Measurements from ENCODE around the gene CCDC97. TPM values are rescaled to one million over a fixed set of nuclear protein-coding genes. Genes with fewer than 3 reads are reported as not detected.

Gene CCDC97
- total RNA-seq, 6 donors from 2014 or later: 22.0 to 36.7 (median 27.0) TPM

DNA sequence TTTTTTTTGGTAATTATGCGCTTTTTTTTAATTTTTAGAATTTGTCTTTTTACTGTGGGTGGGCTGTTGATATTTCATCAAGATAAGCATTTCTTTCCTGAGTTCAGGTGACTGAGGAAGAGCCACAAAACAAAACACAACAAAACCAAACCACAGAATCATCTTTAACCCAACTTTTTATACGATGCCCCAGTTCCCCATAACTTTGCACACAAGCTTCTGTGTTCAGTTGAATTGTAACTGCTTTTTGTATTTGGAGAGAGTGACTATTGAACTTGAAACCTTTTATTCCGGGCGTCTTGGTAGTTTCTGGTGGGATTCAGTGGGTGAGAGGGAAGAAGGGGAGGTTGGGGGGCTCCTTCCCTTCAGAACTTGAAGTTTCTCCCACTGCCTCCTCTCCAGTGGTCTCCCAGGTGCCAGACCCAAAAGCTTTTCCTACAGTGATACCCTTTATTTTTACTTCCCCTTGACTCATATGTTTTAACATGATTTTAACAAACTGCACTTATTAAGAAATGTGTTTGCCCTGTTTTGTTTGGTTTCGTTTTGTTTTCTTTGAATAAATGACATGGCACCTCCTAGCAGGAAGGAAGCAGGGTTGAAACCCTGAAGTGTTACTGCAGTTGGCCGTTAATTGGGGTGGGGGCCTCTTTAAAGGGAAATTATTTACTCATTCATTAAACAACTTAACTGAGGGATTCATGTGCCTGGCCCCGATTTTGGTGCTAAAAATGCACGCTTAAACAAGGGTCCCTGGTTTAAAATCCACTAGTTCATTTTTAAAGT is 2.7 kb upstream of the CCDC97 start:
- Histone ChIP-seq H3K9me3 (peaks cover 0 to 4% (median 0%) of the 10 kb centered on the region in 4 donors), H3K36me3 (peaks cover 26 to 60% (median 44%) of the 10 kb centered on the region in 4 donors), H3K4me1 (peaks cover 41 to 58% (median 44%) of the 10 kb centered on the region in 4 donors), H3K27me3 (no peaks in the 10 kb centered on the region), H3K27ac (peak overlapping the region; percentile 93 to 98 (median 97)), H3K4me3 (no peak overlapping the region)
- TF ChIP-seq POLR2A (IDR thresholded peaks at IDR 0.05): no peak
- no peak for TF ChIP-seq POLR2AphosphoS5 (IDR thresholded peaks at IDR 0.05)
- TF ChIP-seq CTCF (IDR thresholded peaks at IDR 0.05): no peak
- TF ChIP-seq EP300 (IDR thresholded peaks at IDR 0.05): no peak
- DNase-seq (no peak), ATAC-seq (ENCODE audit: low FRiP score in 2 of 2) (no peak)
- 43 to 49% methylated on average over 8 of the region's 8 CpGs for WGBS, 2 donors

DNA sequence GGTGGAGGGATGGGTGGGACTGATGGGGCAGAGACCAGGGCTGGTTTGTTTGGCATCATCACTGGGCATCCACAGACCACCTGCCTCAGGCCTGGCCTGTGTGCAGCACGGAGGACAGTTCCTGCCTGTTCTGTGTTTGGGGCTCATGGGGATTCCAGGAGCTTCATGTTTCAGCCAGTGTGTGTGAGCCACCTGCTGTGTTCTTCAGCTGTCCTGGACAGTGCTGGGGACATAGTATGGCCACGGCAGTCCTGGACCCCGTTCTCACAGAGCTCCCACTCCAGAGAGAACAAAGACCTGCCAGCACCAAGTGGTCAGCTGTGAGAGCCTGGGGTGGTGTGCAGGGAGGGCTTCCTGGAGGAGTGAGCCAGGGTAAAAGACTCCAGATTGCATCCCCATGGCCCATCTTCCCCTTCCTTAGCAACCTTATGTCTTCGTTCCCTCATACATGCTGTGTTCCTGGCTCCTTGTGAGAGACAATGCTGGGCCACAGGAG is 2.0 kb upstream of the CCDC97 start:
- Histone ChIP-seq H3K27me3 (no peaks in the 10 kb centered on the region), H3K4me1 (peaks cover 41 to 65% (median 45%) of the 10 kb centered on the region in 4 donors), H3K9me3 (peaks cover 0 to 4% (median 0%) of the 10 kb centered on the region in 4 donors), H3K36me3 (peaks cover 26 to 61% (median 42%) of the 10 kb centered on the region in 4 donors), H3K27ac (peak overlapping the region; percentile 93 to 98 (median 97)), H3K4me3 (no peak overlapping the region)
- 27 to 44% methylated on average over 2 to 4 of the region's 4 CpGs for WGBS, 2 donors
- TF ChIP-seq EP300 (IDR thresholded peaks at IDR 0.05) (no peak), POLR2AphosphoS5 (IDR thresholded peaks at IDR 0.05) (no peak)
- peak in 1 of 2 donors; percentile 0 for ATAC-seq (ENCODE audit: low FRiP score in 2 of 2)
- DNase-seq: no peak

DNA sequence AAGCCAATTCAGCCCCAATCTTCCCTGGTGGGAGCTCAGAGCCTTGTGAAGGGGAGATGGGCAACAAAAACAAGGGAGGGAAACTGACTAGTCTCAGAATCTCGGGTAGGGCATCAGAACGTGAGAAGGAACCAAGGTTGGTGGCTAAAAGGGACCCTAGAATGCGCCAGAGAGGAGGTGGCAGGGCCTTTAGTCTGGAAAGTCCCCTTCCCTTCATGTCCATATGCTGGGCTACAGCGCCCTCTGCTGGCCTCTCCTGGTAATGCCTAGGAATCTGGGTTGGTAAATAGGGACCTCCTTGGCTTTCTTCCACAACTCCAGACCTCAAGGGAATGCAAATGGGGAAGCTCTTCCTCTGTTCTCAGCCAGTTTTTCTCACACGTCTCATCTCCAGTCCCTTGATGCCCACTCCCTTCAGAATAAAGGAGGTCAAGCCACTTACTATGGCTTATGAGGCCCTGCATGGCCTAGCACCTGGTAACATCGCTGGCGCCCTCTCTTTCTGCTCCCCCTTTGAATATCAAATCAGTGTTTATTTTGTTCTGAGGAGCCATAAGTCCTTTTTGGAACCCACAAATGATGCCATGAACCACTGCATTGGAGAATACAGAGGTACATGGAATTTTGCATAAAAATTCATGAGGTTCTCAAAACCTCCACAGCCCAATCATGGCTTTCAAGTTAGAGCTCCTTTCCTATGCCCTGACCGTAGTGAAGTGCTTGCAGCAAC is 1.4 kb upstream of the CCDC97 start:
- peaks cover 41 to 65% (median 46%) of the 10 kb centered on the region in 4 donors for H3K4me1 ChIP-seq
- DNase-seq: peak in 1 of 2 donors; percentile 94

GRCh38 chr19:41309180-41310032 is 566 bp upstream of the CCDC97 start:
- 10% methylated on average over 26 of the region's 26 CpGs for WGBS, 2 donors
- peak; percentile 43 to 48 for ATAC-seq (ENCODE audit: low FRiP score in 2 of 2)
- H3K27me3 ChIP-seq: no peaks in the 10 kb centered on the region
- peaks cover 41 to 59% (median 46%) of the 10 kb centered on the region in 4 donors for H3K4me1 ChIP-seq
- TF ChIP-seq EP300 (IDR thresholded peaks at IDR 0.05) (no peak), POLR2AphosphoS5 (IDR thresholded peaks at IDR 0.05) (no peak), POLR2A (IDR thresholded peaks at IDR 0.05) (no peak), CTCF (IDR thresholded peaks at IDR 0.05) (no peak)
- peaks cover 22 to 58% (median 36%) of the 10 kb centered on the region in 4 donors for H3K36me3 ChIP-seq
- peak overlapping the region; percentile 93 to 98 (median 97) for H3K27ac ChIP-seq
- peaks cover 0 to 4% (median 0%) of the 10 kb centered on the region in 4 donors for H3K9me3 ChIP-seq
- DNase-seq: no peak
- H3K4me3 ChIP-seq: peak overlapping the region; percentile 68 to 86 (median 70)

More for the DNA sequence above, 1.4 kb upstream of the CCDC97 start:
- Histone ChIP-seq H3K27me3 (no peaks in the 10 kb centered on the region), H3K36me3 (peaks cover 26 to 61% (median 42%) of the 10 kb centered on the region in 4 donors), H3K27ac (peak overlapping the region; percentile 93 to 98 (median 97)), H3K4me3 (peak overlapping the region in 2 of 4 donors; percentile 73 to 86), H3K9me3 (peaks cover 0 to 4% (median 0%) of the 10 kb centered on the region in 4 donors)
- TF ChIP-seq CTCF (IDR thresholded peaks at IDR 0.05) (peak; percentile 94 to 98 (median 96)), EP300 (IDR thresholded peaks at IDR 0.05) (no peak), POLR2A (IDR thresholded peaks at IDR 0.05) (peak in 1 of 4 donors; percentile 7), POLR2AphosphoS5 (IDR thresholded peaks at IDR 0.05) (peak; percentile 53 to 56)
- peak; percentile 83 to 93 for ATAC-seq (ENCODE audit: low FRiP score in 2 of 2)
- WGBS, 2 donors: 19 to 24% methylated on average over 8 of the region's 8 CpGs

All from upper lobe of left lung (tissue), 6 donors.